Activated CD4-positive, alpha-beta T cell treated with anti-CD3 and anti-CD28 coated beads, Interleukin-2, amount 50 U/mL, for 1 hour (primary cell): Measurements from ENCODE around the gene SNX32.
A peak's percentile ranks its signal among the peaks of the same experiment; 100 is the strongest.
"Not testable (repeated sequence)": the region's sequence is repeated elsewhere in the genome, so short reads cannot be mapped to it uniquely, and the experiment has no call there.

ENCODE experiments used
- DNase-seq: peaks from one replicate; pipeline ENCODE4 v3.0.0-alpha.2; 2020

The SNX32 gene

GRCh38 chr11:65832231-65832630, 1.5 kb upstream of the SNX32 start:
- not testable (repeated sequence) for DNase-seq

- no peak for DNase-seq
Observed at GRCh38 chr11:65834202-65834601, 439 bp downstream of the SNX32 start.

DNA sequence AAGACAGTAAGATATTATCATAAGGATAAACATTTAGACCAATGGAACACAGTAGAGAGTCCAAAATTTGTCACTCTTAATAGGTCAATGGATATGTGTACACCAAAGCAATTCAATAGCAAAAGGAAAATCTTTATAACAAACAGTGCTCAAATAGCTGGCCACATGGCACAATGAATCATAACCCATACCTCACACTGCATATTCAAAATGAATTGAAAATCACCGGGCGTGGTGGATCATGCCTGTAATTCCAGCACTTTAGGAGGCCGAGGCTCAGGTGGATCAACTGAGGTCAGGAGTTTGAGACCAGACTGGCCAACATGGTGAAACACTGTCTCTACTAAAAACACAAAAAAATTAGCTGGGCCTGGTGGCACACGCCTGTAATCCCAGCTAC, 8.4 kb downstream of the SNX32 start:
- DNase-seq: no peak

GRCh38 chr11:65843811-65844210, 10.0 kb downstream of the SNX32 start:
- DNase-seq: no peak

DNA sequence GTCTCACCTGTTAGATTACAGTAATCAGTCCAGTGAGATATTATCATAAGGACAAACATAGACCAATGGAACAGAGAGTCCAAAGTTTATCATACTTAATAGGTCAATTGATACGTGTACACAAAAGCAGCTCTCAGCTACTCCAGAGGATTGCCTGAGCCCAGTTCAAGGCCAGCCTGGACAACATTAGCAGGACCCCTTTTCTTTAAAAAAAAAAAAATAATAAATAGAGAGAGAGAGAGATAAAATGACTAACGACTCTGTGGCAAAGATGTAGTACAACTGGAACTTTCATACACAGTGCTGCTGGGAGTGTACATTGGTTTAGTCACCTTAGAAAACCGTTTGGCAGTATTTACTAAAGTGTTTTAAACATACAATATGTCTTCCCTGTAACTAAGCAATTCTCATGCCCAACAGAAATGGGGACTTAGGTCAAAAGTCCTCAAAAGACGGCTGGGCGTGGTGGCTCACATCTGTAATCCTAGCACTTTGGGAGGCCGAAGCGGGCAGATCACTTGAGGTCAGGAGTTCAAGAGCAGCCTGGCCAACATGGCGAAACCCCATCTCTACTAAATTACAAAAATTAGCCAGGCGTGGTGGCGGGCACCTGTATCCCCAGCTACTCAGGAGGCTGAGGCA, 10.6 kb downstream of the SNX32 start:
- no peak for DNase-seq

DNA sequence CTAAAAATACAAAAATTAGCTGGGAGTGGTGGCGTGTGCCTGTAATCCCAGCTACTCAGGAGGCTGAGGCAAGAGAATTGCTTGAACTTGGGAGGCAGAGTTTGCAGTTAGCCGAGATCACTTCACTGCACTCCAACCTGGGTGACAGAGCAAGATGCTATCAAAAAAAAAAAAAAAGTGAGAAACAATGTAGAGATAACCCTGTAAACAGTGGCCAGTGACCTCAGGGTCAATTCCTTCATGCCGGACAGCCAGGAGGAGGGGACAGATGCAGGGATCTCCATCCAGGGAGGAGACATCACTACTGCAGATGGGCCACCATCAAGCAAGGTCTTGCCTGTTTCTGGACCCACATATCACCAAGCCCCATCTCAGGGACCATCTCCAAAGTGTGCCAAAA, 14.0 kb downstream of the SNX32 start:
- DNase-seq: no peak

DNA sequence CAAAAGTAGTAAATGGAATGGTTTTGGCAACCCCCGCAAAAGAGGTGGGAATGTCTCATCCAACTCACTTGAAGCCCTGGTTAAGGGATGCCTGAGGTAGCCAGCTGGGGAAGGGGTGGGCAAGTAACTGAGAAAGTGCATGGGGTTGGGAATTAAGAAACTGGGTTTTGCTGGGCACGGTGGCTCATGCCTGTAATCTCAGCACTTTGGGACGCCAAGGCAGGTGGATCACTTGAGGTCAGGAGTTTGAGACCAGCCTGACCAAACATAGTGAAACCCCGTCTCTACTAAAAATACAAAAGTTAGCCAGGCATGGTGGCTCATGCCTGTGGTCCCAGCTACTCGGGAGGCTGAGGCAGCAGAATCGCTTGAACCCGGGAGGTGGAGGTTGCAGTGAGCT, 14.9 kb downstream of the SNX32 start:
- not testable (repeated sequence) for DNase-seq

DNA sequence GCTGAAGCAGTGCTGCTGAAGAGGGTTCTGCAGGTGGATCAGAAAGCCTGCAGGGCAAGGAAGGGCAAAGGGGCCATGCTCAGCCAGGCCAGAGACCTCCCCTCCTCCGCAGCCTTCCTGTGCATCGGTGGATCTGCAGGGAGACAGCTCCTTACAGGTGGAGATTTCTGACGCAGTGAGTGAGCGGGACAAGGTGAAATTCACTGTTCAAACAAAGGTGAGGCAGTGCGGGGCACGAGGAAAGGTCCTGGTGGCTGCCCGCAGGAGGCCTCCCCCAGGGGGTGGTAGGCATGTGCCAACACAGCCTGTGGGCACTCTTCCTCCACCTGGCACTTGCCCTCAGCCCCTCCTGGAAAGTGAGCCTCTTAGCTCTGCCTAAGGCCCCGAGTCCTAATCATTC, 15.6 kb downstream of the SNX32 start:
- no peak for DNase-seq

- no peak for DNase-seq
Observed at GRCh38 chr11:65849771-65850216, 16.0 kb downstream of the SNX32 start.

- no peak for DNase-seq
Observed at GRCh38 chr11:65850217-65851082, 16.7 kb downstream of the SNX32 start.

DNA sequence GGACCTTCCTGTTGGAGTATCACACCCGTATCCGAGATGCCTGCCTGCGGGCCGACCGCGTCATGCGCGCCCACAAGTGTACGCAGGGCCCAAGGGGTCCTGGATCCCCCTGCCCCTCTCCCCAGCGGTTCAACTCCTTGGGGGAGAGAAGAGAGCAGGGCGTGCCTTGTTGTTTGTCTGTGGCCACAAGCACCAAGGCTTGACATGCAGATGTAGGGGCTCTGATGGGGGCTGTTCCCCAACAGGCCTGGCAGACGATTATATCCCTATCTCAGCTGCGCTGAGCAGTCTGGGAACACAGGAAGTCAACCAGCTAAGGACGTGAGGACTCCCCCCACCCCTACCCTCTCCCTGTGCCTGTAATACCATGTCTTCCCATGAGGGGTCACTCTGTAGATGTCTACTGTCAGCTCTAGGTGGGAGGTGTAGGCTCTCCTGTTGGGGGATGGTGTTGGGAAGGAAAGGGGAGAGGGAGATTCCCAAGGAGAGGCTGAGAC, 17.4 kb downstream of the SNX32 start:
- DNase-seq: no peak

DNA sequence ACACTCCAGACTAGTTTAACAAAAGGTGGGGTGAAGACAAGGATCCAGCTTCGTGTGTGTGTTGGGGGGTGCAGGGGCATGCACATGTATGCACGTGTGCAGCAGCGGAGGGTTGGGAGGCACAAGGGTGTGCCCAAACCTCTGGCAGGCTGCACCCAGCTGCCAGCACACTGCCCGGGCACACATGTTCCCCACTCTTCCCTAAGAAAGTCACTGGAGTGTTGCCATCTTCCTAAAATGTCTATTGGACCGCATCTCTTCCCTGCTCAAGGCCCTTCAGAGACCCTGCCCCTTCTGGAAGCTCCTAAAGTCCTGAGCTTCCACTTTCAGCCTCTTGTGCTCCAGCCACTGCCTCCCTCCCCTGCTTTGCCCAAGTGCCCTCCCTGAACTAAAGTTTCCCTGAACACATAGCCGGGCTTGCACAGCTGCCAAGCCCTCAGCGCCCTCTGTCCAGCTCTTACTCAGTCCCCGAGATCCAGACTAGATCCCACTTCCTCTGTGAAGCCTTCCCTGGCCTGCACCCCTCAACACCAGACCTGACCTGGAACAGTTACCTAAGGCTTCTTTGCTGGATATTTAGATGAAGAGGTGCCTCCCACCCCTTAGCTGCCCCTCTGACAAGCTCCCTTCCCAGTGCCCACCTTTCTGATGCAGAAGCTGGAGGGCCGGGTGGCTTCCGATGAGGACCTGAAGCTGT, 18.2 kb downstream of the SNX32 start:
- DNase-seq: no peak

GRCh38 chr11:65852508-65853245, 18.9 kb downstream of the SNX32 start:
- DNase-seq: no peak

GRCh38 chr11:65853246-65853979, 19.6 kb downstream of the SNX32 start:
- DNase-seq: no peak

DNA sequence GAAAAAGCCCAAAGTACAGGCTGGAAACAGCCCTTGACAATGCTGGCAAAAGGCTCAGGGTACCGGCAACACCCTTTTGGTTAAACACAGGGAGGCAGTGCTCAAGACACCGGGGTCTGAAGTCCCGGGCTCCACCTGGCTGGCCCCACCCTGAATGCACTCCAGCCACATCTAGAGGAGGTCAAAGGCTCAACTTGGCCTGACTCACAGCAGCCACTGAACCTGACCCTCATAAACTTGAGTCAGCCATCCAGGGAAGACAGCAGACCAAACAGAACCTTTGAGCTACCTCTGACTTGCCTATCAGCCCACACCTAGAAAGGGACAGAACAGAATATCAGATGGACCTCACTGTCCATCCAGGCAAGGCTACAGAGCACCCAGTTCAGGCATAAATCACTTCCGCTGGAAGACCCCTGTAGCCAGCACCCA, 20.4 kb downstream of the SNX32 start:
- no peak for DNase-seq

- DNase-seq: no peak
Observed at GRCh38 chr11:65854852-65855837, 21.4 kb downstream of the SNX32 start.

- DNase-seq: no peak
Observed at GRCh38 chr11:65855927-65856363, 22.2 kb downstream of the SNX32 start.

- peak; percentile 79 for DNase-seq
Observed at GRCh38 chr11:65856689-65857499, 23.1 kb downstream of the SNX32 start.

DNA sequence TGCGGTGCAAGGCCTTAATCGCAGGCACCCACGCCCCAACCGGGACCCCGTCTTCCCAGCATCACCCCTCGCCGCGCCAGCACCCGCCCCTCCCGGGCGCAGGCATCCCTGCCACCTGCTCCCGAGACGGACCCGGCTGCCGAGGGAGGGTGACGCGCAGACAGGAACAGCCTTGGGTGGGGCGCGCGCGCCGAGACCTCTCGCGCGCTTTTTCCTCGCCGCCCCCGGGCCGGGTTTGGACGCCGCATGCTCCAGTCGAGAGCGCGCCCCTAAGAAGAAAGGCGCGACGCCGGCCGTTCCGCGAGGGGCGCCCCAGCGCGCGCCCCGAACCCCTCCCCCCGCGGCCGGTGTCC, 23.7 kb downstream of the SNX32 start:
- peak; percentile 66 for DNase-seq
